Measurements from ENCODE around the gene CYP11A1. TPM values are rescaled to one million over a fixed set of nuclear protein-coding genes. Genes with fewer than 3 reads are reported as not detected.

CYP11A1 gene
- total and polyA plus RNA-seq, 9 donors: 19.9 to 1,902 (median 32.3) TPM

- intact Hi-C loops (cut with DNase I): no loop called here
- WGBS, 3 donors: 88 to 89% (median 89%) methylated on average over 11 of the region's 11 CpGs
- no peaks in the 10 kb centered on the region for H3K36me3 ChIP-seq
Measured at GRCh38 chr15:74330861-74331408, 36.5 kb downstream of the CYP11A1 start.

GRCh38 chr15:74328331-74329056, 39.0 kb downstream of the CYP11A1 start:
- intact Hi-C loops (cut with DNase I): loop anchor here in 1 of 4 donors (10.0 kb wide), 1 partner anchor 354 kb away; no protein-coding TSS in a partner anchor
- no peaks in the 10 kb centered on the region for H3K27me3 ChIP-seq
- peaks cover 6% of the 10 kb centered on the region for H3K4me1 ChIP-seq (ENCODE audit: insufficient read depth)
- WGBS, 3 donors: 70 to 77% (median 75%) methylated on average over 10 of the region's 10 CpGs
- DNase-seq: no peak
- no peaks in the 10 kb centered on the region for H3K9me3 ChIP-seq
- H3K27ac ChIP-seq: peak overlapping the region in 1 of 2 donors; percentile 19
- H3K36me3 ChIP-seq: no peaks in the 10 kb centered on the region
- TF ChIP-seq CTCF (IDR thresholded peaks at IDR 0.05) (no peak), EP300 (IDR thresholded peaks at IDR 0.05) (no peak), POLR2A (IDR thresholded peaks at IDR 0.05) (no peak)
- H3K4me3 ChIP-seq: no peak overlapping the region

More at GRCh38 chr15:74330861-74331408, 36.5 kb downstream of the CYP11A1 start:
- no peak for DNase-seq
- no peak overlapping the region for H3K27ac ChIP-seq
- TF ChIP-seq EP300 (IDR thresholded peaks at IDR 0.05) (no peak), CTCF (IDR thresholded peaks at IDR 0.05) (no peak), POLR2A (IDR thresholded peaks at IDR 0.05) (no peak)
- H3K27me3 ChIP-seq: no peaks in the 10 kb centered on the region
- H3K4me1 ChIP-seq (ENCODE audit: insufficient read depth): peaks cover 6% of the 10 kb centered on the region
- H3K9me3 ChIP-seq: no peaks in the 10 kb centered on the region
- no peak overlapping the region for H3K4me3 ChIP-seq

- no peak overlapping the region for H3K4me3 ChIP-seq
- no peaks in the 10 kb centered on the region for H3K27me3 ChIP-seq
- TF ChIP-seq CTCF (IDR thresholded peaks at IDR 0.05) (no peak), EP300 (IDR thresholded peaks at IDR 0.05) (no peak), POLR2A (IDR thresholded peaks at IDR 0.05) (no peak)
- no peak for DNase-seq
- H3K27ac ChIP-seq: peak overlapping the region; percentile 59 to 66
- peaks cover 6% of the 10 kb centered on the region for H3K4me1 ChIP-seq (ENCODE audit: insufficient read depth)
- 79 to 83% (median 82%) methylated on average over 6 of the region's 6 CpGs for WGBS, 3 donors
- H3K36me3 ChIP-seq: no peaks in the 10 kb centered on the region
- intact Hi-C loops (cut with DNase I): loop anchor here in 1 of 4 donors (10.0 kb wide), 1 partner anchor 353 kb away; no protein-coding TSS in a partner anchor
- no peaks in the 10 kb centered on the region for H3K9me3 ChIP-seq
Measured at GRCh38 chr15:74327756-74328155, 39.7 kb downstream of the CYP11A1 start.

GRCh38 chr15:74326746-74327145, 40.7 kb downstream of the CYP11A1 start:
- no peak for TF ChIP-seq EP300 (IDR thresholded peaks at IDR 0.05)
- no peak for TF ChIP-seq CTCF (IDR thresholded peaks at IDR 0.05)
- TF ChIP-seq POLR2A (IDR thresholded peaks at IDR 0.05): peak; percentile 49
- DNase-seq: peak; percentile 90 to 95 (median 95)
- peak overlapping the region; percentile 59 to 71 for H3K27ac ChIP-seq

More at GRCh38 chr15:74326746-74327145, 40.7 kb downstream of the CYP11A1 start:
- H3K4me3 ChIP-seq: no peak overlapping the region
- no peaks in the 10 kb centered on the region for H3K9me3 ChIP-seq
- intact Hi-C loops (cut with DNase I): loop anchor here in 1 of 4 donors (10.0 kb wide), 1 partner anchor 352 kb away; no protein-coding TSS in a partner anchor
- no peaks in the 10 kb centered on the region for H3K36me3 ChIP-seq
- 2 to 7% (median 5%) methylated on average over 4 of the region's 4 CpGs for WGBS, 3 donors
- no peaks in the 10 kb centered on the region for H3K27me3 ChIP-seq
- peaks cover 6% of the 10 kb centered on the region for H3K4me1 ChIP-seq (ENCODE audit: insufficient read depth)
